Hepatocyte (in vitro differentiated cells): ENCODE measurements around the gene CDC6. TPM values are rescaled to one million over a fixed set of nuclear protein-coding genes. Genes with fewer than 3 reads are reported as not detected.

Source experiments
- DNase-seq: peaks from one replicate; pipeline ENCODE4 v3.0.0-alpha.2; 2016; ENCODE audit warnings: low spot score
- H2AFZ ChIP-seq: fragments of 200-600 bp; sonication (generic); 2 replicates; pipeline ENCODE4 v1.6.0; 2016; ENCODE audit warnings: antibody characterized with exemption, mild to moderate bottlenecking
- H3K27ac ChIP-seq: fragments of 200-600 bp; sonication (generic); 2 replicates; pipeline ENCODE4 v1.5.1; 2016; ENCODE audit warnings: mild to moderate bottlenecking
- H3K27me3 ChIP-seq: fragments of 200-600 bp; sonication (generic); 2 replicates; pipeline ENCODE4 v1.6.1; 2016
- H3K36me3 ChIP-seq: fragments of 200-600 bp; sonication (generic); replicated peaks from 2 replicates; pipeline ENCODE4 v1.5.1; 2016; ENCODE audit warnings: low read depth; ENCODE audit not compliant: insufficient read depth
- H3K4me1 ChIP-seq: fragments of 200-600 bp; sonication (generic); 2 replicates; pipeline ENCODE4 v1.5.1; 2016; ENCODE audit warnings: mild to moderate bottlenecking, moderate library complexity; ENCODE audit not compliant: insufficient read depth
- H3K4me2 ChIP-seq: fragments of 200-600 bp; sonication (generic); 2 replicates; pipeline ENCODE4 v1.6.0; 2016
- H3K4me3 ChIP-seq: fragments of 200-600 bp; sonication (generic); 2 replicates; pipeline ENCODE4 v1.5.1; 2016; ENCODE audit warnings: mild to moderate bottlenecking
- H3K79me2 ChIP-seq: fragments of 200-600 bp; sonication (generic); 2 replicates; pipeline ENCODE4 v1.6.0; 2017; ENCODE audit warnings: mild to moderate bottlenecking
- H3K9me2 ChIP-seq: fragments of 200-600 bp; sonication (generic); replicated peaks from 2 replicates; pipeline ENCODE4 v1.6.0; 2017; ENCODE audit warnings: mild to moderate bottlenecking; ENCODE audit not compliant: insufficient read depth
- H3K9me3 ChIP-seq: fragments of 200-600 bp; sonication (generic); 2 replicates; pipeline ENCODE4 v1.5.1; 2016; ENCODE audit warnings: low read depth, mild to moderate bottlenecking
- H4K20me1 ChIP-seq: fragments of 200-600 bp; sonication (generic); 2 replicates; pipeline ENCODE4 v1.6.0; 2016; ENCODE audit warnings: mild to moderate bottlenecking; ENCODE audit not compliant: insufficient read depth, poor library complexity, severe bottlenecking
- EZH2 ChIP-seq: fragments of 200-600 bp; sonication (generic); IDR thresholded peaks from 2 replicates; pipeline ENCODE4 v1.6.1; 2016; ENCODE audit warnings: antibody characterized with exemption, mild to moderate bottlenecking, borderline replicate concordance
- EZH2phosphoT487 ChIP-seq: fragments of 200-600 bp; sonication (generic); IDR thresholded peaks from one replicate; pipeline ENCODE4 v1.6.1; 2018; ENCODE audit warnings: antibody characterized with exemption, mild to moderate bottlenecking, low read depth, moderate library complexity; ENCODE audit not compliant: unreplicated experiment, severe bottlenecking
- WGBS: methylation state at CpG from one replicate; pipeline ENCODE4 v1.1.6; 2016; ENCODE audit warnings: low lambda C conversion rate; ENCODE audit errors: missing lambda C conversion rate; 5-methylcytosine and 5-hydroxymethylcytosine counted together
- polyA plus RNA-seq: library from polyadenylated mRNA; unstranded; fragments of >200 nt; fragmentation: Nextera tagmentation; extraction: Ambion mirVana; gene quantifications from 2 replicates; pipeline ENCODE4 v1.2.1, GENCODE V29; 2016
- total RNA-seq: library from RNA; depleted of rRNA; stranded (reverse); fragments of >200 nt; gene quantifications from 2 replicates; pipeline ENCODE4 v1.2.3, GENCODE V29; 2014
- TF ChIP-seq, protein P1 (sequence below): fragments of 200-600 bp; sonication (generic); IDR thresholded peaks from 2 replicates; pipeline ENCODE4 v1.5.1; 2016; ENCODE audit warnings: antibody characterized with exemption, mild to moderate bottlenecking; ENCODE audit not compliant: poor library complexity

The CDC6 gene
- total and polyA plus RNA-seq, 2 experiments from 2014 or later, result 5.1 to 5.8 TPM

DNA sequence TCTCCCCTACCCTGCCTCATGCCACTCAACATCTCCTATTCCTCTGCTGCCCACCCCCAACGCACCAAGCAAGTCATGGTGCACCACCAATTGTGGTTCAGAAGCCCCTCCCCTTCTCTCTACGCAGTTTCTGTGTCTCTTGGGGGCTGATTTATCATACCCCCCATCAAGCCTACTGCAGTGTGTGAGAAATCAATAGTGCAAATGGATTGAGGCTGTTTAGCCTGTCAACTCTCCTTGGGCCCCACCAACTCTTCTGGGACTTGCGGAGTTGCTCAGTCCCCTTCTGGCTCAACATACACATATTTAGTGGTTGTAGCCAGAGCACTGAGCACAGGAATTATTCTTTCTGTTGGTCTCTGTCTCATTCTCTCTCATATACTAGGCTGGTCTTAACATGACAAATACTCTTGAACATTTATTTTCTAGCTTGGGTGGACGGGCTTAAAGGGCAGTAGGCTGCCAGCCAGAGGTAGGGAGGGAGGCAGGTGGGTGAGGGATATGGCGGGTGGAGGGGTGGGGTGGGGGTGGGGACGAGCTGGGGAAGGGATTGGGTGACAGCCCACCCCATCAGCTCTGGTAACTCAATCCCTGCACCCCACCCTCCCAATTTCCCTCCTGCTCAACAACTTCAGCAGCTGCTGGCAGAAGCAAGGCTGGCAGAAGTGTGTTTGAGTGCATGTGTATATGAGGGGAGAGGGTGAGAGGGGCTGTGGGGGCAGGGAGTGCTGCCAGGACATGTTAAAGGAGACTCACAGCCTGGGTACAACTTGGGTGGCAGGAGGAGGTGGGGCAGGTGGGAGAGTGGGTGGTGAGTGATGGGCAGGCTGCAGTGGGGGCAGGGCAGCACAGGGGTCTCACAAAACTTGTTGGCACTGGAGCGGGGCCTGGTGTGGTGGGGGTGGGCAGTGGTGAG, 26.2 kb downstream of the CDC6 start:
- no peak for DNase-seq
- Histone ChIP-seq H3K4me3 (no peak overlapping the region), H3K4me1 (peaks cover 75% of the 10 kb centered on the region), H3K36me3 (no peaks in the 10 kb centered on the region), H3K9me3 (no peaks in the 10 kb centered on the region), H3K4me2 (peak overlapping the region; percentile 35), H4K20me1 (peaks cover 3% of the 10 kb centered on the region), H3K27ac (peak overlapping the region; percentile 71), H3K9me2 (no peaks in the 10 kb centered on the region), H3K79me2 (peaks cover 74% of the 10 kb centered on the region), H3K27me3 (no peaks in the 10 kb centered on the region), H2AFZ (no peak overlapping the region)
- 62% methylated on average over 5 of the region's 7 CpGs for WGBS
- no peak for TF ChIP-seq EZH2
- TF ChIP-seq, protein P1, sequence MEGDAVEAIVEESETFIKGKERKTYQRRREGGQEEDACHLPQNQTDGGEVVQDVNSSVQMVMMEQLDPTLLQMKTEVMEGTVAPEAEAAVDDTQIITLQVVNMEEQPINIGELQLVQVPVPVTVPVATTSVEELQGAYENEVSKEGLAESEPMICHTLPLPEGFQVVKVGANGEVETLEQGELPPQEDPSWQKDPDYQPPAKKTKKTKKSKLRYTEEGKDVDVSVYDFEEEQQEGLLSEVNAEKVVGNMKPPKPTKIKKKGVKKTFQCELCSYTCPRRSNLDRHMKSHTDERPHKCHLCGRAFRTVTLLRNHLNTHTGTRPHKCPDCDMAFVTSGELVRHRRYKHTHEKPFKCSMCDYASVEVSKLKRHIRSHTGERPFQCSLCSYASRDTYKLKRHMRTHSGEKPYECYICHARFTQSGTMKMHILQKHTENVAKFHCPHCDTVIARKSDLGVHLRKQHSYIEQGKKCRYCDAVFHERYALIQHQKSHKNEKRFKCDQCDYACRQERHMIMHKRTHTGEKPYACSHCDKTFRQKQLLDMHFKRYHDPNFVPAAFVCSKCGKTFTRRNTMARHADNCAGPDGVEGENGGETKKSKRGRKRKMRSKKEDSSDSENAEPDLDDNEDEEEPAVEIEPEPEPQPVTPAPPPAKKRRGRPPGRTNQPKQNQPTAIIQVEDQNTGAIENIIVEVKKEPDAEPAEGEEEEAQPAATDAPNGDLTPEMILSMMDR, result no peak
- no peak for TF ChIP-seq EZH2phosphoT487

DNA sequence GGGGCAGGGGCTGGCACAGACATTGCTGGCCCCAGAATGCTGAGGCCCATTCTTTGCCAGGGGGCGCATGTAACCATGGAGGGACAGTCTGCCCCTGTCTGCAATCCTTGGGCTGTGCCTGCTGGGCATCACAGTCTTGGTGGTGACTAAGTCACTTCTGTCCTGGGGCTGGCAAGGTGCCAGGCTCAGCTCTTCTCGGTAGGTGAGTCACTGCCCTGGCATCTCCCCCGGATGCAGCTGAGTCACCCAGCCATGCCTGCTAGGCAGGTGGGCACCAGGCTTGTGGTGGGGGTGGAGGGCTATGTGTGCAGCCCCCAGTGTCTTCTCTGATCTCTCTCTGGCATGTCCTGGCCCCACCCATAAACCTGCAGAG, 26.9 kb downstream of the CDC6 start:
- peaks cover 75% of the 10 kb centered on the region for H3K79me2 ChIP-seq
- 20% methylated on average over 1 of the region's 3 CpGs for WGBS
- no peak overlapping the region for H2AFZ ChIP-seq
- DNase-seq, result peak; percentile 85
- no peak overlapping the region for H3K4me3 ChIP-seq
- TF ChIP-seq, protein P1, result no peak
- TF ChIP-seq EZH2phosphoT487 (no peak), EZH2 (no peak)
- no peaks in the 10 kb centered on the region for H3K9me2 ChIP-seq
- no peaks in the 10 kb centered on the region for H3K9me3 ChIP-seq
- H3K36me3 ChIP-seq, result no peaks in the 10 kb centered on the region
- H3K4me1 ChIP-seq, result peaks cover 76% of the 10 kb centered on the region
- peak overlapping the region; percentile 71 for H3K27ac ChIP-seq
- no peaks in the 10 kb centered on the region for H3K27me3 ChIP-seq
- H4K20me1 ChIP-seq, result peaks cover 10% of the 10 kb centered on the region
- peak overlapping the region; percentile 35 for H3K4me2 ChIP-seq

DNA sequence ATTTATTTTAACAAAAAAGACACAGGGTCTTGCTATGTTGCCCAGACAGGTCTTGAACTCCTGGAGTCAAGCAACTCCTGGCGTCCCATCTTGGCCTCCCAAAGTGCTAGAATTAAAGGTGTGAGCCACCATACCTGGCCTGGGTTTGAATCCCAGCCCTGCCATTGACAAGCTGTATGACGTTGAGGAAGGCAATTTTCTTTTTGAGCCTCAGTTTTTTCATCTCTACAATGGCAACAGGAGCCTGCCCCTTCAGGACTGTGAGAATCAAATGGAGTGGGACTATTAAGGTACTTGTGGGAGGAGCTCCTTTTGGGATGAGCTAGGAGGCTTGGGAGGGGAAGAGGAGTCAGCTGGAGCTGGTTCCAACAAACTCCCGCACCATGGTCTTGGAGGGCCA, 27.5 kb downstream of the CDC6 start:
- no peak for TF ChIP-seq EZH2phosphoT487
- TF ChIP-seq, protein P1, result no peak
- no peak for TF ChIP-seq EZH2
- no peaks in the 10 kb centered on the region for H3K9me3 ChIP-seq
- H3K4me3 ChIP-seq, result no peak overlapping the region
- WGBS, result 90% methylated on average over 3 of the region's 3 CpGs
- H3K27ac ChIP-seq, result peak overlapping the region; percentile 95
- no peaks in the 10 kb centered on the region for H3K9me2 ChIP-seq
- peaks cover 75% of the 10 kb centered on the region for H3K79me2 ChIP-seq
- no peaks in the 10 kb centered on the region for H3K36me3 ChIP-seq
- no peaks in the 10 kb centered on the region for H3K27me3 ChIP-seq
- peaks cover 76% of the 10 kb centered on the region for H3K4me1 ChIP-seq
- H4K20me1 ChIP-seq, result peaks cover 15% of the 10 kb centered on the region
- H3K4me2 ChIP-seq, result peak overlapping the region; percentile 87
- H2AFZ ChIP-seq, result no peak overlapping the region
- DNase-seq, result no peak
